SK-N-SH treated with all-trans-retinoic acid at 6 μM for 48 hours (cell line): ENCODE data around the gene CHST11.

Source experiments
- ATAC-seq: fragments of 200-7000 bp; cut with Tn5 transposase; 3 replicates; pipeline ENCODE4 v1.9.1; 2020; ENCODE audit warnings: mild to moderate bottlenecking, moderate library complexity
- ARNTL ChIP-seq: fragments of 450-650 bp; formaldehyde crosslinking; IDR thresholded peaks from 2 replicates; pipeline ENCODE4 v1.5.0; 2020; ENCODE audit warnings: low read depth, mild to moderate bottlenecking, moderate library complexity, borderline replicate concordance
- BACH2 ChIP-seq: fragments of 250-450 bp; sonication (Bioruptor Pico); IDR thresholded peaks from 2 replicates; pipeline ENCODE4 v1.9.0; 2021; ENCODE audit warnings: mild to moderate bottlenecking, borderline replicate concordance
- CSDC2 ChIP-seq: fragments of 250-450 bp; sonication (Bioruptor Pico); IDR thresholded peaks from 2 replicates; pipeline ENCODE4 v1.5.0; 2020; ENCODE audit warnings: mild to moderate bottlenecking, moderate library complexity
- ESRRG ChIP-seq: fragments of 250-450 bp; sonication (Bioruptor Pico); IDR thresholded peaks from 2 replicates; pipeline ENCODE4 v1.6.1; 2021; ENCODE audit warnings: mild to moderate bottlenecking
- ISL1 ChIP-seq: fragments of 250-450 bp; sonication (Bioruptor Pico); IDR thresholded peaks from 2 replicates; pipeline ENCODE4 v2.1.2; 2022; ENCODE audit warnings: mild to moderate bottlenecking, moderate library complexity
- OSR1 ChIP-seq: fragments of 250-450 bp; sonication (Bioruptor Pico); IDR thresholded peaks from 2 replicates; pipeline ENCODE4 v1.8.0; 2022; ENCODE audit warnings: moderate library complexity, mild to moderate bottlenecking, inconsistent platforms
- PATZ1 ChIP-seq: fragments of 250-450 bp; sonication (Bioruptor Pico); IDR thresholded peaks from 2 replicates; pipeline ENCODE4 v1.8.0; 2020; ENCODE audit warnings: mild to moderate bottlenecking, moderate library complexity, borderline replicate concordance
- RARB ChIP-seq: fragments of 250-450 bp; sonication (Bioruptor Pico); IDR thresholded peaks from 2 replicates; pipeline ENCODE4 v1.8.0; 2021; ENCODE audit warnings: mild to moderate bottlenecking, moderate library complexity
- SNAI2 ChIP-seq: fragments of 250-450 bp; sonication (Bioruptor Pico); IDR thresholded peaks from 2 replicates; pipeline ENCODE4 v1.5.0; 2020; ENCODE audit warnings: mild to moderate bottlenecking, moderate library complexity
- TCF4 ChIP-seq: fragments of 250-450 bp; sonication (Bioruptor Pico); IDR thresholded peaks from 2 replicates; pipeline ENCODE4 v1.8.0; 2021; ENCODE audit warnings: mild to moderate bottlenecking, moderate library complexity, borderline replicate concordance
- TOX ChIP-seq: fragments of 250-450 bp; sonication (Bioruptor Pico); IDR thresholded peaks from 2 replicates; pipeline ENCODE4 v1.8.0; 2021; ENCODE audit warnings: mild to moderate bottlenecking, moderate library complexity, borderline replicate concordance
- ZC3H10 ChIP-seq: fragments of 250-450 bp; sonication (Bioruptor Pico); IDR thresholded peaks from 2 replicates; pipeline ENCODE4 v1.5.1; 2021; ENCODE audit warnings: mild to moderate bottlenecking, moderate library complexity
- ZFP3 ChIP-seq: fragments of 250-450 bp; sonication (Bioruptor Pico); IDR thresholded peaks from 2 replicates; pipeline ENCODE4 v1.5.0; 2020; ENCODE audit warnings: mild to moderate bottlenecking, moderate library complexity
- ZFP30 ChIP-seq: fragments of 450-650 bp; formaldehyde crosslinking; IDR thresholded peaks from 2 replicates; pipeline ENCODE4 v1.5.0; 2022; ENCODE audit warnings: mild to moderate bottlenecking, moderate library complexity
- ZNF565 ChIP-seq: fragments of 450-650 bp; formaldehyde crosslinking; conservative IDR thresholded peaks from 2 replicates; pipeline ENCODE4 v1.5.0; 2020; ENCODE audit warnings: low read depth, mild to moderate bottlenecking, moderate library complexity
- ZNF70 ChIP-seq: fragments of 450-650 bp; formaldehyde crosslinking; IDR thresholded peaks from 2 replicates; pipeline ENCODE4 v1.5.0; 2020; ENCODE audit warnings: mild to moderate bottlenecking, moderate library complexity
- ZNF8 ChIP-seq: fragments of 450-650 bp; formaldehyde crosslinking; IDR thresholded peaks from 2 replicates; pipeline ENCODE4 v1.5.0; 2020; ENCODE audit warnings: mild to moderate bottlenecking, moderate library complexity
- TF ChIP-seq, protein P1 (sequence below): fragments of 250-450 bp; sonication (Bioruptor Pico); IDR thresholded peaks from 2 replicates; pipeline ENCODE4 v1.5.0; 2020; ENCODE audit warnings: mild to moderate bottlenecking, moderate library complexity
- TF ChIP-seq, protein P2 (sequence below): fragments of 250-450 bp; sonication (Bioruptor Pico); IDR thresholded peaks from 2 replicates; pipeline ENCODE4 v1.5.1; 2020; ENCODE audit warnings: low read depth, mild to moderate bottlenecking, moderate library complexity
- TF ChIP-seq, protein P3 (sequence below): fragments of 250-450 bp; sonication (Bioruptor Pico); IDR thresholded peaks from 2 replicates; pipeline ENCODE4 v1.8.0; 2021; ENCODE audit warnings: low read depth, mild to moderate bottlenecking, moderate library complexity, borderline replicate concordance

Gene CHST11

DNA sequence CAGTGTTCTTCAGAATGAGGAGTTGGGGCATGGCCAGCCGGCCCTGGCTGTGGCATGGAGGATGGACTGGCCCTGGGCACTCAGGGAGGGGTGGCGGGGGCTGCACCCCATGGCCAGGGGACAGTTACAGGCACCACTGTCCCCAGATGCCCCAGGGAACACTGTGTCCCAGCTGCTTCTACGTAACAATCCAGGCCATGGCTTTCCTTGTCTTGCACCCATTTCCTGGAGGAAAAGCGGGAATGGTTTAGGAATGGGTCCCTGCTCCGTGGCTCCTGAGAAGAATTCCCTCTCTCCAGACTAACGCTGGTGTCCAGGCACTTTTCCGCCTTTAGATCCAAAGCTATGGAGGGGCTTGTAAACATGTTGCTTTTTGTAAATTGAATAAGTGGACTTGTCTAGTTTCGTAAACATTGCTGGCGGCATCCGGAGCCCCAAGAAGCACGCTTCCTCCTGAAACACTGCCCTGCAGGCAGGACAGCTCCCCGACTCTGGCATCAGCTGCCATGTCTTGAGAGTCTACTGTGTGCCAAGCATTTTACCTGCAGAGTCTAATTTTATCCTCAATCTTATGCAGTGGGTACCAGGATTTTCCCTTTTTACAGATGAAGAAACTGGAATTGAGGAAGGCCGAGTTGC lies 263.1 kb downstream of the CHST11 start:
- ATAC-seq = no peak

DNA sequence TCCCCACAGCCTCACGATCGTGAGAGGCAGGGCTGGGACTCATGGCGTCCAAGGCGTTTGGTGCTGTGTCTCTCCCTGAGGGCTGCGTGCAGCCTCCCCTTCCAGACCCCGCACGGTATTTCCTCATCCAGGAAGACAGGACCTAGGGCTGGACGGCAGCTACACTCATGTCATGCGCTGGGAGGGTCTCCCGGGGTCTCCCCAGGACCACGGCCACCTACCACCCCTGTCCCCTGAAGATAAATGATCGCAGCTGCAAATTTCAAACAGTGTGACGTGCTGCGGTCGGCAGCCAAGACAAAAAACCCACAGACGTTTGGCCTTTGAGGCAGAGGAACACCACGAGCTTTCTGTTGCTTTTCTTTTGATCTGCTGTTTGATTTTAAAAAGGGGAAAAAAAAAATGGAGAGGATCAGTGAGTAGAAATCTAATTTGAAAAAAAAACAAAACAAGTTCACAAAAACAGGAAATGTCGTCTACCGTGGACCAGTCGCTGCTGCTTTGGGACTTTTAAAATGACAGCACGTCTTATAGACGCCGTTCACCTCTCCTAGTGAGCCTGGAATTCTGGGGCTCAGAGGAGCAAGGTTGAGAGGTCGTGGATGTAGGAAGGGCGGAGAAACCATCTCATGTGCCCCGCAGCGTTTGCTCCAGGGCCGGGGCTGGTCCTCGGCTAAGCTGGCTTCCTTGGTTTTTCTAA lies 263.7 kb downstream of the CHST11 start:
- TF ChIP-seq, protein P1, sequence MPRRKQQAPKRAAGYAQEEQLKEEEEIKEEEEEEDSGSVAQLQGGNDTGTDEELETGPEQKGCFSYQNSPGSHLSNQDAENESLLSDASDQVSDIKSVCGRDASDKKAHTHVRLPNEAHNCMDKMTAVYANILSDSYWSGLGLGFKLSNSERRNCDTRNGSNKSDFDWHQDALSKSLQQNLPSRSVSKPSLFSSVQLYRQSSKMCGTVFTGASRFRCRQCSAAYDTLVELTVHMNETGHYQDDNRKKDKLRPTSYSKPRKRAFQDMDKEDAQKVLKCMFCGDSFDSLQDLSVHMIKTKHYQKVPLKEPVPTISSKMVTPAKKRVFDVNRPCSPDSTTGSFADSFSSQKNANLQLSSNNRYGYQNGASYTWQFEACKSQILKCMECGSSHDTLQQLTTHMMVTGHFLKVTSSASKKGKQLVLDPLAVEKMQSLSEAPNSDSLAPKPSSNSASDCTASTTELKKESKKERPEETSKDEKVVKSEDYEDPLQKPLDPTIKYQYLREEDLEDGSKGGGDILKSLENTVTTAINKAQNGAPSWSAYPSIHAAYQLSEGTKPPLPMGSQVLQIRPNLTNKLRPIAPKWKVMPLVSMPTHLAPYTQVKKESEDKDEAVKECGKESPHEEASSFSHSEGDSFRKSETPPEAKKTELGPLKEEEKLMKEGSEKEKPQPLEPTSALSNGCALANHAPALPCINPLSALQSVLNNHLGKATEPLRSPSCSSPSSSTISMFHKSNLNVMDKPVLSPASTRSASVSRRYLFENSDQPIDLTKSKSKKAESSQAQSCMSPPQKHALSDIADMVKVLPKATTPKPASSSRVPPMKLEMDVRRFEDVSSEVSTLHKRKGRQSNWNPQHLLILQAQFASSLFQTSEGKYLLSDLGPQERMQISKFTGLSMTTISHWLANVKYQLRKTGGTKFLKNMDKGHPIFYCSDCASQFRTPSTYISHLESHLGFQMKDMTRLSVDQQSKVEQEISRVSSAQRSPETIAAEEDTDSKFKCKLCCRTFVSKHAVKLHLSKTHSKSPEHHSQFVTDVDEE = no peak
- TF ChIP-seq OSR1 (CRISPR knock-in tag) = no peak
- ATAC-seq = no peak

More for the DNA sequence above, 263.1 kb downstream of the CHST11 start:
- no peak for TF ChIP-seq BACH2 (CRISPR knock-in tag)
- no peak for TF ChIP-seq ZNF565 (CRISPR knock-in tag)
- TF ChIP-seq CSDC2 = no peak
- TF ChIP-seq OSR1 (CRISPR knock-in tag) = no peak

GRCh38 chr12:104721039-104721405 lies 264.3 kb downstream of the CHST11 start:
- TF ChIP-seq SNAI2 (CRISPR knock-in tag) (no peak), CSDC2 (no peak), TCF4 (CRISPR knock-in tag) (no peak), PATZ1 (CRISPR knock-in tag) (no peak), BACH2 (CRISPR knock-in tag) (no peak), ARNTL (CRISPR knock-in tag) (no peak), ZNF8 (CRISPR knock-in tag) (no peak), TOX (CRISPR knock-in tag) (no peak), RARB (CRISPR knock-in tag) (no peak), ISL1 (CRISPR knock-in tag) (no peak), ZC3H10 (no peak), OSR1 (CRISPR knock-in tag) (no peak), ZNF70 (CRISPR knock-in tag) (no peak), ZNF565 (CRISPR knock-in tag) (no peak), ESRRG (CRISPR knock-in tag) (no peak), ZFP3 (CRISPR knock-in tag) (no peak), ZFP30 (no peak)
- TF ChIP-seq, protein P1 = no peak
- TF ChIP-seq, protein P2, sequence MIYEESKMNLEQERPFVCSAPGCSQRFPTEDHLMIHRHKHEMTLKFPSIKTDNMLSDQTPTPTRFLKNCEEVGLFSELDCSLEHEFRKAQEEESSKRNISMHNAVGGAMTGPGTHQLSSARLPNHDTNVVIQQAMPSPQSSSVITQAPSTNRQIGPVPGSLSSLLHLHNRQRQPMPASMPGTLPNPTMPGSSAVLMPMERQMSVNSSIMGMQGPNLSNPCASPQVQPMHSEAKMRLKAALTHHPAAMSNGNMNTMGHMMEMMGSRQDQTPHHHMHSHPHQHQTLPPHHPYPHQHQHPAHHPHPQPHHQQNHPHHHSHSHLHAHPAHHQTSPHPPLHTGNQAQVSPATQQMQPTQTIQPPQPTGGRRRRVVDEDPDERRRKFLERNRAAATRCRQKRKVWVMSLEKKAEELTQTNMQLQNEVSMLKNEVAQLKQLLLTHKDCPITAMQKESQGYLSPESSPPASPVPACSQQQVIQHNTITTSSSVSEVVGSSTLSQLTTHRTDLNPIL (CRISPR knock-in tag) = no peak
- TF ChIP-seq, protein P3, sequence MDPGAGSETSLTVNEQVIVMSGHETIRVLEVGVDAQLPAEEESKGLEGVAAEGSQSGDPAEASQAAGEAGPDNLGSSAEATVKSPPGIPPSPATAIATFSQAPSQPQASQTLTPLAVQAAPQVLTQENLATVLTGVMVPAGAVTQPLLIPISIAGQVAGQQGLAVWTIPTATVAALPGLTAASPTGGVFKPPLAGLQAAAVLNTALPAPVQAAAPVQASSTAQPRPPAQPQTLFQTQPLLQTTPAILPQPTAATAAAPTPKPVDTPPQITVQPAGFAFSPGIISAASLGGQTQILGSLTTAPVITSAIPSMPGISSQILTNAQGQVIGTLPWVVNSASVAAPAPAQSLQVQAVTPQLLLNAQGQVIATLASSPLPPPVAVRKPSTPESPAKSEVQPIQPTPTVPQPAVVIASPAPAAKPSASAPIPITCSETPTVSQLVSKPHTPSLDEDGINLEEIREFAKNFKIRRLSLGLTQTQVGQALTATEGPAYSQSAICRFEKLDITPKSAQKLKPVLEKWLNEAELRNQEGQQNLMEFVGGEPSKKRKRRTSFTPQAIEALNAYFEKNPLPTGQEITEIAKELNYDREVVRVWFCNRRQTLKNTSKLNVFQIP (CRISPR knock-in tag) = no peak
- ATAC-seq = no peak
